ENCODE results near the gene OR8B4. TPM values are rescaled to one million over a fixed set of nuclear protein-coding genes. Genes with fewer than 3 reads are reported as not detected.

OR8B4 gene
- not detected in 2 replicates for total RNA-seq (2014; rRNA removed; shearing (Covaris generic); ENCODE audit: low replicate concordance)

- no peak for DNase-seq
- H3K4me2 ChIP-seq (ENCODE audit: low read depth, low read length, poor library complexity, severe bottlenecking) = no peak within 1 kb of the TSS
- H3K79me2 ChIP-seq (ENCODE audit: low read length) = no peaks in the 10 kb centered on the region
- H3K27ac ChIP-seq (ENCODE audit: low read length) = no peak within 1 kb of the TSS
- no peaks in the 10 kb centered on the region for H3K27me3 ChIP-seq (ENCODE audit: low read length)
- no peak within 1 kb of the TSS for H3K4me3 ChIP-seq (ENCODE audit: low read length)
- H3K4me1 ChIP-seq (ENCODE audit: low read length) = no peaks in the 10 kb centered on the region
- no peaks in the 10 kb centered on the region for H4K20me1 ChIP-seq (ENCODE audit: insufficient read depth, low read depth, low read length)
- H3K9me3 ChIP-seq (ENCODE audit: low read length) = no peaks in the 10 kb centered on the region
- H3K9ac ChIP-seq (ENCODE audit: low read length) = no peak within 1 kb of the TSS
- no peaks in the 10 kb centered on the region for H3K36me3 ChIP-seq (ENCODE audit: insufficient read depth, low read length)
- H2AFZ ChIP-seq (ENCODE audit: low read length) = no peak within 1 kb of the TSS
- H3K9me2 ChIP-seq (replicated peaks; ENCODE audit: insufficient read depth, low read length) = no peaks in the 10 kb centered on the region
Measured at GRCh38 chr11:124424384-124424921, at the start of gene OR8B4. Gene OR8B4 (minus strand): TSS chr11:124424871. CDS start chr11:124424871, 0 bp downstream.

GRCh38 chr11:124474079-124474478, 49.4 kb upstream of the OR8B4 start:
- H3K27ac ChIP-seq (ENCODE audit: low read length) = no peak overlapping the region
- H3K4me3 ChIP-seq (ENCODE audit: low read length) = no peak overlapping the region
- no peaks in the 10 kb centered on the region for H4K20me1 ChIP-seq (ENCODE audit: insufficient read depth, low read depth, low read length)

GRCh38 chr11:124473476-124473875, 48.8 kb upstream of the OR8B4 start:
- H3K36me3 ChIP-seq (ENCODE audit: insufficient read depth, low read length) = no peaks in the 10 kb centered on the region
- no peak overlapping the region for H3K4me3 ChIP-seq (ENCODE audit: low read length)
- H3K9ac ChIP-seq (ENCODE audit: low read length) = no peak overlapping the region
- DNase-seq = no peak
- H4K20me1 ChIP-seq (ENCODE audit: insufficient read depth, low read depth, low read length) = no peaks in the 10 kb centered on the region
- no peaks in the 10 kb centered on the region for H3K79me2 ChIP-seq (ENCODE audit: low read length)
- no peak overlapping the region for H2AFZ ChIP-seq (ENCODE audit: low read length)
- no peaks in the 10 kb centered on the region for H3K9me3 ChIP-seq (ENCODE audit: low read length)
- no peak overlapping the region for H3K4me2 ChIP-seq (ENCODE audit: low read depth, low read length, poor library complexity, severe bottlenecking)
- no peaks in the 10 kb centered on the region for H3K4me1 ChIP-seq (ENCODE audit: low read length)
- no peaks in the 10 kb centered on the region for H3K9me2 ChIP-seq (replicated peaks; ENCODE audit: insufficient read depth, low read length)
- H3K27ac ChIP-seq (ENCODE audit: low read length) = no peak overlapping the region
- no peaks in the 10 kb centered on the region for H3K27me3 ChIP-seq (ENCODE audit: low read length)

More at GRCh38 chr11:124474079-124474478, 49.4 kb upstream of the OR8B4 start:
- no peak for DNase-seq
- Histone ChIP-seq H3K9ac (ENCODE audit: low read length) (no peak overlapping the region), H3K4me1 (ENCODE audit: low read length) (no peaks in the 10 kb centered on the region), H3K36me3 (ENCODE audit: insufficient read depth, low read length) (no peaks in the 10 kb centered on the region), H3K9me3 (ENCODE audit: low read length) (no peaks in the 10 kb centered on the region), H3K4me2 (ENCODE audit: low read depth, low read length, poor library complexity, severe bottlenecking) (no peak overlapping the region), H3K9me2 (replicated peaks; ENCODE audit: insufficient read depth, low read length) (no peaks in the 10 kb centered on the region), H3K27me3 (ENCODE audit: low read length) (no peaks in the 10 kb centered on the region), H3K79me2 (ENCODE audit: low read length) (no peaks in the 10 kb centered on the region), H2AFZ (ENCODE audit: low read length) (no peak overlapping the region)

GRCh38 chr11:124470561-124471227, 46.0 kb upstream of the OR8B4 start:
- H3K4me1 ChIP-seq (ENCODE audit: low read length) = no peaks in the 10 kb centered on the region
- H3K27ac ChIP-seq (ENCODE audit: low read length) = no peak overlapping the region
- H3K9me2 ChIP-seq (replicated peaks; ENCODE audit: insufficient read depth, low read length) = no peaks in the 10 kb centered on the region
- H3K27me3 ChIP-seq (ENCODE audit: low read length) = no peaks in the 10 kb centered on the region
- H4K20me1 ChIP-seq (ENCODE audit: insufficient read depth, low read depth, low read length) = no peaks in the 10 kb centered on the region
- no peak overlapping the region for H3K4me2 ChIP-seq (ENCODE audit: low read depth, low read length, poor library complexity, severe bottlenecking)
- H3K79me2 ChIP-seq (ENCODE audit: low read length) = no peaks in the 10 kb centered on the region
- no peak for DNase-seq
- H2AFZ ChIP-seq (ENCODE audit: low read length) = no peak overlapping the region
- H3K36me3 ChIP-seq (ENCODE audit: insufficient read depth, low read length) = no peaks in the 10 kb centered on the region
- H3K9me3 ChIP-seq (ENCODE audit: low read length) = no peaks in the 10 kb centered on the region
- H3K9ac ChIP-seq (ENCODE audit: low read length) = no peak overlapping the region
- H3K4me3 ChIP-seq (ENCODE audit: low read length) = no peak overlapping the region

GRCh38 chr11:124467381-124467927, 42.8 kb upstream of the OR8B4 start:
- H3K79me2 ChIP-seq (ENCODE audit: low read length) = no peaks in the 10 kb centered on the region
- no peaks in the 10 kb centered on the region for H3K4me1 ChIP-seq (ENCODE audit: low read length)
- no peaks in the 10 kb centered on the region for H4K20me1 ChIP-seq (ENCODE audit: insufficient read depth, low read depth, low read length)

GRCh38 chr11:124465368-124465767, 40.7 kb upstream of the OR8B4 start:
- no peaks in the 10 kb centered on the region for H3K9me2 ChIP-seq (replicated peaks; ENCODE audit: insufficient read depth, low read length)
- H3K4me1 ChIP-seq (ENCODE audit: low read length) = no peaks in the 10 kb centered on the region
- H4K20me1 ChIP-seq (ENCODE audit: insufficient read depth, low read depth, low read length) = no peaks in the 10 kb centered on the region
- no peak overlapping the region for H2AFZ ChIP-seq (ENCODE audit: low read length)
- no peak for DNase-seq
- no peaks in the 10 kb centered on the region for H3K9me3 ChIP-seq (ENCODE audit: low read length)
- no peaks in the 10 kb centered on the region for H3K79me2 ChIP-seq (ENCODE audit: low read length)
- no peaks in the 10 kb centered on the region for H3K27me3 ChIP-seq (ENCODE audit: low read length)
- no peak overlapping the region for H3K4me2 ChIP-seq (ENCODE audit: low read depth, low read length, poor library complexity, severe bottlenecking)
- no peak overlapping the region for H3K9ac ChIP-seq (ENCODE audit: low read length)
- no peak overlapping the region for H3K27ac ChIP-seq (ENCODE audit: low read length)
- H3K36me3 ChIP-seq (ENCODE audit: insufficient read depth, low read length) = no peaks in the 10 kb centered on the region
- no peak overlapping the region for H3K4me3 ChIP-seq (ENCODE audit: low read length)

More at GRCh38 chr11:124467381-124467927, 42.8 kb upstream of the OR8B4 start:
- Histone ChIP-seq H3K27ac (ENCODE audit: low read length) (no peak overlapping the region), H2AFZ (ENCODE audit: low read length) (no peak overlapping the region), H3K4me3 (ENCODE audit: low read length) (no peak overlapping the region), H3K4me2 (ENCODE audit: low read depth, low read length, poor library complexity, severe bottlenecking) (no peak overlapping the region), H3K36me3 (ENCODE audit: insufficient read depth, low read length) (no peaks in the 10 kb centered on the region), H3K27me3 (ENCODE audit: low read length) (no peaks in the 10 kb centered on the region), H3K9me3 (ENCODE audit: low read length) (no peaks in the 10 kb centered on the region), H3K9me2 (replicated peaks; ENCODE audit: insufficient read depth, low read length) (no peaks in the 10 kb centered on the region), H3K9ac (ENCODE audit: low read length) (no peak overlapping the region)
- no peak for DNase-seq

GRCh38 chr11:124463990-124464389, 39.3 kb upstream of the OR8B4 start:
- Histone ChIP-seq H3K27ac (ENCODE audit: low read length) (no peak overlapping the region), H3K4me3 (ENCODE audit: low read length) (no peak overlapping the region), H3K27me3 (ENCODE audit: low read length) (no peaks in the 10 kb centered on the region), H3K79me2 (ENCODE audit: low read length) (no peaks in the 10 kb centered on the region), H3K4me2 (ENCODE audit: low read depth, low read length, poor library complexity, severe bottlenecking) (no peak overlapping the region), H3K4me1 (ENCODE audit: low read length) (no peaks in the 10 kb centered on the region), H2AFZ (ENCODE audit: low read length) (no peak overlapping the region), H3K9ac (ENCODE audit: low read length) (no peak overlapping the region), H3K36me3 (ENCODE audit: insufficient read depth, low read length) (no peaks in the 10 kb centered on the region), H4K20me1 (ENCODE audit: insufficient read depth, low read depth, low read length) (no peaks in the 10 kb centered on the region), H3K9me2 (replicated peaks; ENCODE audit: insufficient read depth, low read length) (no peaks in the 10 kb centered on the region), H3K9me3 (ENCODE audit: low read length) (no peaks in the 10 kb centered on the region)
- DNase-seq = no peak

- no peaks in the 10 kb centered on the region for H3K9me3 ChIP-seq (ENCODE audit: low read length)
- no peak overlapping the region for H2AFZ ChIP-seq (ENCODE audit: low read length)
- H3K4me2 ChIP-seq (ENCODE audit: low read depth, low read length, poor library complexity, severe bottlenecking) = no peak overlapping the region
- H4K20me1 ChIP-seq (ENCODE audit: insufficient read depth, low read depth, low read length) = no peaks in the 10 kb centered on the region
- H3K36me3 ChIP-seq (ENCODE audit: insufficient read depth, low read length) = no peaks in the 10 kb centered on the region
- H3K4me3 ChIP-seq (ENCODE audit: low read length) = no peak overlapping the region
- H3K9ac ChIP-seq (ENCODE audit: low read length) = no peak overlapping the region
- H3K4me1 ChIP-seq (ENCODE audit: low read length) = no peaks in the 10 kb centered on the region
- no peaks in the 10 kb centered on the region for H3K79me2 ChIP-seq (ENCODE audit: low read length)
- no peaks in the 10 kb centered on the region for H3K27me3 ChIP-seq (ENCODE audit: low read length)
- H3K9me2 ChIP-seq (replicated peaks; ENCODE audit: insufficient read depth, low read length) = no peaks in the 10 kb centered on the region
- H3K27ac ChIP-seq (ENCODE audit: low read length) = no peak overlapping the region
- DNase-seq = no peak
Measured at GRCh38 chr11:124463324-124463723, 38.7 kb upstream of the OR8B4 start.

Data from Karpas-422 (cell line).